HepG2 (cell line): ENCODE results near the gene PNPLA2. TPM values are rescaled to one million over a fixed set of nuclear protein-coding genes. Genes with fewer than 3 reads are reported as not detected.

Experiments used
- EED ChIP-seq: sonication (generic); formaldehyde crosslinking; IDR thresholded peaks from 2 replicates; pipeline ENCODE4 v1.5.0; 2020; ENCODE audit warnings: mild to moderate bottlenecking, missing genetic modification reagents
- POLR2A ChIP-seq, 2 experiments: IDR thresholded peaks; 2 replicates each; pipeline ENCODE4 v1.6.1; 2011; ENCODE audit warnings: low read depth in 2 of 2, low read length in 2 of 2, mild to moderate bottlenecking in 1 of 2, moderate library complexity in 1 of 2; ENCODE audit not compliant: insufficient read depth in 1 of 2
- RORA ChIP-seq: sonication (generic); formaldehyde crosslinking; IDR thresholded peaks from 2 replicates; pipeline ENCODE4 v1.5.0; 2020; ENCODE audit warnings: mild to moderate bottlenecking, missing genetic modification reagents, moderate library complexity
- SMARCE1 ChIP-seq: fragments of 450-650 bp; IDR thresholded peaks from 2 replicates; pipeline ENCODE4 v1.6.1; 2017; ENCODE audit warnings: borderline replicate concordance
- SOX6 ChIP-seq, 2 experiments: fragments of 450-650 bp in 1 of 2; sonication (generic) in 1 of 2; formaldehyde crosslinking in 1 of 2; IDR thresholded peaks; 2 replicates each; pipeline versions ENCODE4 v1.4.0 to v1.6.1; 2017 to 2020; ENCODE audit warnings: antibody characterized with exemption in 1 of 2, mild to moderate bottlenecking in 1 of 2, missing genetic modification reagents in 1 of 2
- SP4 ChIP-seq: sonication (generic); formaldehyde crosslinking; IDR thresholded peaks from 2 replicates; pipeline ENCODE4 v1.8.1; 2023; ENCODE audit warnings: mild to moderate bottlenecking, missing genetic modification reagents
- SP5 ChIP-seq: IDR thresholded peaks from 2 replicates; pipeline ENCODE4 v1.6.1; 2016; ENCODE audit warnings: low read depth, borderline replicate concordance
- SPEN ChIP-seq: sonication (generic); formaldehyde crosslinking; IDR thresholded peaks from 2 replicates; pipeline ENCODE4 v1.5.1; 2020; ENCODE audit warnings: low read depth, mild to moderate bottlenecking, missing genetic modification reagents
- SUZ12 ChIP-seq: fragments of 150-350 bp; IDR thresholded peaks from 2 replicates; pipeline ENCODE4 v1.6.1; 2014; ENCODE audit warnings: low read depth, low read length
- ZNF510 ChIP-seq: sonication (generic); formaldehyde crosslinking; IDR thresholded peaks from 2 replicates; pipeline ENCODE4 v1.4.0; 2020; ENCODE audit warnings: low read depth, mild to moderate bottlenecking, missing genetic modification reagents
- ZNF567 ChIP-seq: sonication (generic); formaldehyde crosslinking; IDR thresholded peaks from 2 replicates; pipeline ENCODE4 v1.8.1; 2023; ENCODE audit warnings: mild to moderate bottlenecking, missing genetic modification reagents, borderline replicate concordance
- ZNF646 ChIP-seq: sonication (generic); formaldehyde crosslinking; IDR thresholded peaks from 2 replicates; pipeline ENCODE4 v1.9.0; 2021; ENCODE audit warnings: mild to moderate bottlenecking, missing genetic modification reagents
- ZNF678 ChIP-seq: sonication (generic); formaldehyde crosslinking; IDR thresholded peaks from 2 replicates; pipeline ENCODE4 v1.4.0; 2020; ENCODE audit warnings: mild to moderate bottlenecking, missing genetic modification reagents
- ZNF781 ChIP-seq: sonication (generic); formaldehyde crosslinking; IDR thresholded peaks from 2 replicates; pipeline ENCODE4 v1.5.1; 2020; ENCODE audit warnings: borderline replicate concordance, mild to moderate bottlenecking, missing genetic modification reagents; ENCODE audit errors: not compliant biosample characterization
- ZNF839 ChIP-seq: sonication (generic); formaldehyde crosslinking; IDR thresholded peaks from 2 replicates; pipeline ENCODE4 v1.4.0; 2020; ENCODE audit warnings: missing genetic modification reagents, mild to moderate bottlenecking, borderline replicate concordance
- polyA plus RNA-seq, 8 experiments: library from polyadenylated mRNA; depleted of rRNA in 3 of 8; stranded (reverse) in 7 of 8; unstranded in 1 of 8; fragments of >200 nt; fragmentation: Illumina TruSeq in 4 of 8; extraction: Trizol in 4 of 8; gene quantifications; 2 replicates each; pipeline versions ENCODE4 v1.2.1 to v1.2.3, GENCODE V29; 2011 to 2016; ENCODE audit warnings: low read depth in 4 of 8, missing spikeins in 1 of 8, mixed read lengths in 1 of 8; ENCODE audit not compliant: insufficient read depth in 1 of 8
- total RNA-seq, 5 experiments: library from RNA; depleted of rRNA; stranded (reverse); fragments of >200 nt; fragmentation: Illumina TruSeq; extraction: Trizol; gene quantifications; 2 replicates each; pipeline ENCODE4 v1.2.3, GENCODE V29; 2016; ENCODE audit warnings: low read depth in 1 of 5
- TF ChIP-seq, protein P1 (sequence below): sonication (generic); formaldehyde crosslinking; conservative IDR thresholded peaks from 2 replicates; pipeline ENCODE4 v1.4.0; 2020; ENCODE audit warnings: missing genetic modification reagents
- TF ChIP-seq, protein P2 (sequence below): sonication (generic); formaldehyde crosslinking; IDR thresholded peaks from 2 replicates; pipeline ENCODE4 v1.8.1; 2023; ENCODE audit warnings: missing genetic modification reagents, mild to moderate bottlenecking, borderline replicate concordance
- TF ChIP-seq, protein P3 (sequence below): sonication (generic); formaldehyde crosslinking; IDR thresholded peaks from 2 replicates; pipeline ENCODE4 v1.4.0; 2020; ENCODE audit warnings: mild to moderate bottlenecking, missing genetic modification reagents, borderline replicate concordance

PNPLA2 gene
- total and polyA plus RNA-seq, 2 of the 13 experiments (the other 11 are each of a cell fraction or from before 2014, with no cell fraction given): 10.5 to 43.2 TPM

GRCh38 chr11:842370-843002 is 23.8 kb downstream of the PNPLA2 start, which contains the start of the genes POLR2L and TSPAN4 (continued):
- TF ChIP-seq ZNF646 (CRISPR knock-in tag): no peak
- TF ChIP-seq SP4 (CRISPR knock-in tag): peak; percentile 89
- no peak; the same call in 1 of the 2 replicates for TF ChIP-seq ZNF678
- TF ChIP-seq SMARCE1: no peak
- TF ChIP-seq, protein P1, sequence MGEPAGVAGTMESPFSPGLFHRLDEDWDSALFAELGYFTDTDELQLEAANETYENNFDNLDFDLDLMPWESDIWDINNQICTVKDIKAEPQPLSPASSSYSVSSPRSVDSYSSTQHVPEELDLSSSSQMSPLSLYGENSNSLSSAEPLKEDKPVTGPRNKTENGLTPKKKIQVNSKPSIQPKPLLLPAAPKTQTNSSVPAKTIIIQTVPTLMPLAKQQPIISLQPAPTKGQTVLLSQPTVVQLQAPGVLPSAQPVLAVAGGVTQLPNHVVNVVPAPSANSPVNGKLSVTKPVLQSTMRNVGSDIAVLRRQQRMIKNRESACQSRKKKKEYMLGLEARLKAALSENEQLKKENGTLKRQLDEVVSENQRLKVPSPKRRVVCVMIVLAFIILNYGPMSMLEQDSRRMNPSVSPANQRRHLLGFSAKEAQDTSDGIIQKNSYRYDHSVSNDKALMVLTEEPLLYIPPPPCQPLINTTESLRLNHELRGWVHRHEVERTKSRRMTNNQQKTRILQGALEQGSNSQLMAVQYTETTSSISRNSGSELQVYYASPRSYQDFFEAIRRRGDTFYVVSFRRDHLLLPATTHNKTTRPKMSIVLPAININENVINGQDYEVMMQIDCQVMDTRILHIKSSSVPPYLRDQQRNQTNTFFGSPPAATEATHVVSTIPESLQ (CRISPR knock-in tag): no peak
- TF ChIP-seq ZNF781: no peak
- TF ChIP-seq POLR2A (IDR thresholded peaks at IDR 0.05; ENCODE audit: insufficient read depth in 1 of 2, low read depth in 2 of 2, low read length in 2 of 2): peak in 1 of 2 experiments; percentile 96; a peak in 2 of 4 replicates
- no peak for TF ChIP-seq RORA (CRISPR knock-in tag)
- no peak for TF ChIP-seq SOX6 (IDR thresholded peaks at IDR 0.05)
- TF ChIP-seq SOX6 (CRISPR knock-in tag; IDR thresholded peaks at IDR 0.05): no peak
- TF ChIP-seq SP5 (CRISPR knock-in tag): 0 out of 2 replicates have a peak, but pooled peaks have one; percentile 24
- TF ChIP-seq SUZ12: no peak
- peak; percentile 67 for TF ChIP-seq SPEN (CRISPR knock-in tag)
- no peak for TF ChIP-seq ZNF839 (CRISPR knock-in tag)
- peak; percentile 47; the same call in 1 of the 2 replicates for TF ChIP-seq ZNF567 (CRISPR knock-in tag)
- TF ChIP-seq ZNF510: no peak
- TF ChIP-seq, protein P2, sequence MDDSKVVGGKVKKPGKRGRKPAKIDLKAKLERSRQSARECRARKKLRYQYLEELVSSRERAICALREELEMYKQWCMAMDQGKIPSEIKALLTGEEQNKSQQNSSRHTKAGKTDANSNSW (CRISPR knock-in tag): peak; percentile 54; the same call in 1 of the 2 replicates
- TF ChIP-seq, protein P3, sequence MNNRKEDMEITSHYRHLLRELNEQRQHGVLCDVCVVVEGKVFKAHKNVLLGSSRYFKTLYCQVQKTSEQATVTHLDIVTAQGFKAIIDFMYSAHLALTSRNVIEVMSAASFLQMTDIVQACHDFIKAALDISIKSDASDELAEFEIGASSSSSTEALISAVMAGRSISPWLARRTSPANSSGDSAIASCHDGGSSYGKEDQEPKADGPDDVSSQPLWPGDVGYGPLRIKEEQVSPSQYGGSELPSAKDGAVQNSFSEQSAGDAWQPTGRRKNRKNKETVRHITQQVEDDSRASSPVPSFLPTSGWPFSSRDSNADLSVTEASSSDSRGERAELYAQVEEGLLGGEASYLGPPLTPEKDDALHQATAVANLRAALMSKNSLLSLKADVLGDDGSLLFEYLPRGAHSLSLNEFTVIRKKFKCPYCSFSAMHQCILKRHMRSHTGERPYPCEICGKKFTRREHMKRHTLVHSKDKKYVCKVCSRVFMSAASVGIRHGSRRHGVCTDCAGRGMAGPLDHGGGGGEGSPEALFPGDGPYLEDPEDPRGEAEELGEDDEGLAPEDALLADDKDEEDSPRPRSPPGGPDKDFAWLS (CRISPR knock-in tag): no peak
- TF ChIP-seq EED (CRISPR knock-in tag): no peak
